Suprapubic skin (tissue), 4 donors: Measurements from ENCODE around the gene LMBR1. TPM values are rescaled to one million over a fixed set of nuclear protein-coding genes. Genes with fewer than 3 reads are reported as not detected.
"Not testable (repeated sequence)": the region's sequence is repeated elsewhere in the genome, so short reads cannot be mapped to it uniquely, and the experiment has no call there.

Experiments used
- DNase-seq, 2 donors: peaks; one replicate each; pipeline ENCODE4 v3.0.0-alpha.2; 2019; ENCODE audit warnings: low spot score in 2 of 2
- H3K27ac ChIP-seq: fragments of 200-600 bp; sonication (generic); one replicate; pipeline ENCODE4 v1.5.1; 2019
- H3K27me3 ChIP-seq: fragments of 200-600 bp; sonication (generic); one replicate; pipeline ENCODE4 v1.5.1; 2019
- H3K36me3 ChIP-seq: fragments of 200-600 bp; sonication (generic); one replicate; pipeline ENCODE4 v1.5.1; 2019
- H3K4me1 ChIP-seq: fragments of 200-600 bp; sonication (generic); one replicate; pipeline ENCODE4 v1.5.1; 2019
- H3K4me3 ChIP-seq: fragments of 200-600 bp; sonication (generic); one replicate; pipeline ENCODE4 v1.5.1; 2019; ENCODE audit warnings: mild to moderate bottlenecking
- H3K9me3 ChIP-seq: fragments of 200-600 bp; sonication (generic); one replicate; pipeline ENCODE4 v1.5.1; 2019
- CTCF ChIP-seq, 2 donors: fragments of 200-600 bp in 1 of 2; fragments of 450-650 bp in 1 of 2; sonication (generic) in 1 of 2; IDR thresholded peaks; one replicate each; pipeline ENCODE4 v1.5.1; 2016 to 2019; ENCODE audit warnings: antibody characterized with exemption in 2 of 2, mild to moderate bottlenecking in 1 of 2, moderate library complexity in 1 of 2
- EP300 ChIP-seq: sonication (generic); formaldehyde crosslinking; IDR thresholded peaks from one replicate; pipeline ENCODE4 v1.6.1; 2017; ENCODE audit warnings: antibody characterized with exemption
- POLR2A ChIP-seq, 2 donors: fragments of 450-650 bp; IDR thresholded peaks; one replicate each; pipeline ENCODE4 v1.6.1; 2017; ENCODE audit warnings: antibody characterized with exemption in 2 of 2, mild to moderate bottlenecking in 2 of 2, moderate library complexity in 2 of 2
- POLR2AphosphoS5 ChIP-seq, 3 donors: sonication (generic); formaldehyde crosslinking; IDR thresholded peaks; one replicate each; pipeline ENCODE4 v1.6.1; 2017; ENCODE audit warnings: antibody characterized with exemption in 3 of 3
- WGBS: methylation state at CpG from one replicate; pipeline ENCODE4 v1.1.5; 2018; 5-methylcytosine and 5-hydroxymethylcytosine counted together
- total RNA-seq, 4 donors: library from RNA; depleted of rRNA; stranded (reverse); fragments of >200 nt; gene quantifications; one replicate each; pipeline ENCODE4 v1.1.0, GENCODE V29; 2016

LMBR1 gene
- total RNA-seq, 4 donors from 2014 or later, result 48.7 to 104 (median 59.1) TPM

GRCh38 chr7:156881679-156882078 is 11.3 kb downstream of the LMBR1 start:
- Histone ChIP-seq H3K4me3 (no peak overlapping the region), H3K4me1 (no peaks in the 10 kb centered on the region), H3K27me3 (no peaks in the 10 kb centered on the region), H3K36me3 (no peaks in the 10 kb centered on the region), H3K27ac (no peak overlapping the region), H3K9me3 (no peaks in the 10 kb centered on the region)
- 71% methylated on average over 3 of the region's 3 CpGs for WGBS
- TF ChIP-seq CTCF (IDR thresholded peaks at IDR 0.05) (no peak), POLR2AphosphoS5 (IDR thresholded peaks at IDR 0.05) (no peak), POLR2A (IDR thresholded peaks at IDR 0.05) (no peak), EP300 (no peak)
- DNase-seq, result no peak

GRCh38 chr7:156875766-156876165 is 17.2 kb downstream of the LMBR1 start:
- Histone ChIP-seq H3K4me3 (no peak overlapping the region), H3K27ac (no peak overlapping the region), H3K27me3 (no peaks in the 10 kb centered on the region), H3K36me3 (peaks cover 8% of the 10 kb centered on the region), H3K4me1 (no peaks in the 10 kb centered on the region), H3K9me3 (no peaks in the 10 kb centered on the region)
- TF ChIP-seq POLR2AphosphoS5 (IDR thresholded peaks at IDR 0.05), result no peak
- no peak for DNase-seq
- 99% methylated on average over 2 of the region's 2 CpGs for WGBS

- DNase-seq, H3K36me3 ChIP-seq: not testable (repeated sequence)
- WGBS, result 96% methylated on average over 8 of the region's 8 CpGs
These were observed 24.6 kb downstream of the LMBR1 start for GRCh38 chr7:156868363-156868762.

GRCh38 chr7:156865493-156865892 is 27.5 kb downstream of the LMBR1 start:
- H3K9me3 ChIP-seq, result no peaks in the 10 kb centered on the region
- no peaks in the 10 kb centered on the region for H3K4me1 ChIP-seq
- TF ChIP-seq POLR2A (IDR thresholded peaks at IDR 0.05), result no peak
- no peak for TF ChIP-seq EP300
- TF ChIP-seq CTCF (IDR thresholded peaks at IDR 0.05), result no peak
- TF ChIP-seq POLR2AphosphoS5 (IDR thresholded peaks at IDR 0.05), result no peak
- H3K27me3 ChIP-seq, result no peaks in the 10 kb centered on the region
- DNase-seq, result no peak
- WGBS, result 2% methylated on average over 1 of the region's 1 CpG
- no peak overlapping the region for H3K4me3 ChIP-seq
- H3K27ac ChIP-seq, result no peak overlapping the region
- peaks cover 3% of the 10 kb centered on the region for H3K36me3 ChIP-seq

More at GRCh38 chr7:156868363-156868762, 24.6 kb downstream of the LMBR1 start:
- H3K27ac ChIP-seq, H3K9me3 ChIP-seq, H3K27me3 ChIP-seq, H3K4me1 ChIP-seq, H3K4me3 ChIP-seq: not testable (repeated sequence)

- not testable (repeated sequence) for H3K27me3 ChIP-seq, H3K27ac ChIP-seq, H3K4me1 ChIP-seq, H3K4me3 ChIP-seq, H3K36me3 ChIP-seq, H3K9me3 ChIP-seq, DNase-seq
- WGBS, result 100% methylated on average over 2 of the region's 2 CpGs
These were observed 31.0 kb downstream of the LMBR1 start for GRCh38 chr7:156862022-156862421.

- no peaks in the 10 kb centered on the region for H3K4me1 ChIP-seq
- H3K36me3 ChIP-seq, result peaks cover 10% of the 10 kb centered on the region
- no peak overlapping the region for H3K27ac ChIP-seq
- no peak for TF ChIP-seq POLR2A (IDR thresholded peaks at IDR 0.05)
- no peak for TF ChIP-seq POLR2AphosphoS5 (IDR thresholded peaks at IDR 0.05)
- 93% methylated on average over 2 of the region's 2 CpGs for WGBS
- no peaks in the 10 kb centered on the region for H3K27me3 ChIP-seq
- no peak for DNase-seq
- peaks cover 3% of the 10 kb centered on the region for H3K9me3 ChIP-seq
- no peak overlapping the region for H3K4me3 ChIP-seq
These were observed 31.8 kb downstream of the LMBR1 start for GRCh38 chr7:156861212-156861611.

GRCh38 chr7:156860099-156860498 is 32.9 kb downstream of the LMBR1 start:
- not testable (repeated sequence) for H3K4me1 ChIP-seq, H3K36me3 ChIP-seq, DNase-seq, H3K27ac ChIP-seq, H3K27me3 ChIP-seq, H3K4me3 ChIP-seq, H3K9me3 ChIP-seq
- WGBS, result 94% methylated on average over 8 of the region's 8 CpGs

GRCh38 chr7:156858523-156858922 is 34.5 kb downstream of the LMBR1 start:
- Histone ChIP-seq H3K36me3 (peaks cover 10% of the 10 kb centered on the region), H3K27me3 (no peaks in the 10 kb centered on the region), H3K4me1 (no peaks in the 10 kb centered on the region), H3K27ac (no peak overlapping the region), H3K9me3 (peaks cover 10% of the 10 kb centered on the region), H3K4me3 (no peak overlapping the region)
- TF ChIP-seq POLR2AphosphoS5 (IDR thresholded peaks at IDR 0.05), result no peak
- no peak for TF ChIP-seq POLR2A (IDR thresholded peaks at IDR 0.05)
- TF ChIP-seq EP300, result no peak
- no peak for TF ChIP-seq CTCF (IDR thresholded peaks at IDR 0.05)
- no peak for DNase-seq
